GM12801 (cell line): ENCODE measurements around the gene SAMMSON.

Experiments used
- CTCF ChIP-seq: IDR thresholded peaks from one replicate; pipeline ENCODE4 v1.5.1; 2011; ENCODE audit warnings: control low read depth; ENCODE audit not compliant: insufficient read length; ENCODE audit errors: extremely low read depth

SAMMSON gene

GRCh38 chr3:70086336-70086735 lies 86.8 kb downstream of the SAMMSON start:
- TF ChIP-seq CTCF: no peak

- TF ChIP-seq CTCF: no peak
Measured at GRCh38 chr3:70090322-70090913, 90.9 kb downstream of the SAMMSON start.

DNA sequence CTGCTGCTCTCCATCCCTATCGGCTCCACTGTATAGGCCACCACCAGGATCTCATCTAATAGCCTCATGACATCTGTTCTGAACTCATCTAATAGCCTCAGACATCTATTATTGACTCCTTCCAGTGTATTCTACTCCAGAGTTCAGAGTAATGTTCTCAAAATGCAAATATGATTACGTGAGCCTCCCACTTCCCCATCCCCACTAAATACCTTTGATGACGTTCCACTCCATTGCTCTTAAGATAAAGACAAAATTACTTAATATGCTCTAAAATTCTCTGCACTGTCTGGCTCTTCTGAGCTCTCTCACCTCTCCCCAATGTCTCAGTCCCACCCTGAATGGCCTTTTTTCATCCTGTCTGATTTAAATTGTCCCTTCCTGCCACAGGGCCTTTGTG lies 94.7 kb downstream of the SAMMSON start:
- TF ChIP-seq CTCF: no peak

DNA sequence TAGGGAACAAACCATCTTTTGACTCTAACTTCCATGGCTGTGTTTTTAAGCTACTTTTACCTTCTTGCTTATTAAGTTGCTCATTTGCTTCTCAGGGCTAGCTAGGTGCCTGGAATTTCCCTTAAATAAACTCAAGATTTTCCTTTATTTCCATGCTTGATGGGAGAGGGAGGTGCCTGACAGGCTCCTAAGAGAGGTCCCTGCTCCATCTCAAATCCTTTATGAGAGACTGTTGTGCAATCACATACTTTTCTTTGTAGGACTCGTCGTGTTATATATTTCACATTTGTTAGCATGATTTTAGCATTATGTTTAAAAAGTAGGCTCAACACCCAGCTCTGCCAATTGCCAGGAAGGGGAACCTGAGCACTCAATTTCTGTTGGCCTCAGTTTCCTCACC lies 95.7 kb downstream of the SAMMSON start:
- TF ChIP-seq CTCF: no peak

GRCh38 chr3:70096376-70097066 lies 97.0 kb downstream of the SAMMSON start:
- no peak for TF ChIP-seq CTCF

DNA sequence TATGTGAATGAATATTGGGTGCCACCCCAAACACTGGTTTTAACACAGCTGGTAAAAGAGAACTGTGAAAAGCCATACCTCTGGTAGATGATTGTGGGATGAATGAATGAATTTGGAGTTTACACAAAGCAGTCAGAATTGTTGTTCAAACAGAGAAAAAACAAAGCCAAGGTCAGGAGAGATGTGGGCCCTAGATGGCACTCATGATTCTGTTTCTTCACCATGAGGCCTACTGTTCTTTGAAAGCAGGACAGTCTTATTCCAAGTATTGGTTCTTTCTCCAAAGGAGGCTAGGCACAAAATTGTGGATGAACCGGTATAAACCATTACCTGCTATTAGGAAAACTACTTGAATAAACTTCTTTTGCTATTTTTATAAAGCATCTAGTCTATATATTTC lies 97.6 kb downstream of the SAMMSON start:
- TF ChIP-seq CTCF: no peak

DNA sequence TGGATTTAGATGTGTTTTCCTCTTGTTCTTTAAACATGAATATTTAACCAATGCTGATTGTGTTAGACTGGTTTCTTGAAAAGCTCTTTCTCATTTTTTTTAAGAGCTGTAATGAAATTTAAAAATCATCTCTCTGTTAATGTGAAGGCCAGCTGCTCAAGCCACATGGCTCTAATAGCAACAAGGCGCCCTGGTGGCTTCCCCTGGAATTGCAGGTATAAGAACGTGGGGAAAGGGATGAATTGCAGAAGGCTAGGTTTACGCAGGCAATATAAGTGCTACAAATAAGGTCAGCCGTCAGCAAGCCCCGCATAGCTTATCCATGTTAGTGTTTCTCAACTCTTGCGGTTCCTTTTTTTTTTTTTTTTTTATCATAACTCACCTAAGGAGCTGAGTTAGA lies 108.5 kb downstream of the SAMMSON start:
- TF ChIP-seq CTCF: no peak

DNA sequence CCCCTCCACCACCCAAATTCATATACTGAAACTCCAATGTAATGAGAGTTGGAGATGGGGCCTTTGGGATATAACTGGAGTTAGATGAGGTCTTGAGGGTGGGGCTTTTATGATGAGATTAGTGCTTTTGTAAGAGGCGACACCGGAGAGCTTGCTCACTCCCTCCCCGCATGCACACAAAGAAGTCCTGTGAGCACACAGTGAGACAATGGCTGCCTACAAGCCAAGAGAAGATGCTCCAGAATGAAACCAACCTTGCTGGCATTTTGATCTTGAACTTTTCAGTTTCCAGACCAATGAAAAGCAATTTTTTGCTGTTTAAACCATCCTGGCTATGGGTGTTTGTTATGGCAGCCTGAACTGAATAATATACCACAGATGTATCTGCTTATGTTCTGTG lies 109.0 kb downstream of the SAMMSON start:
- TF ChIP-seq CTCF: no peak
